H4 (cell line): ENCODE data around the gene CFAP70. TPM values are rescaled to one million over a fixed set of nuclear protein-coding genes. Genes with fewer than 3 reads are reported as not detected.
A peak's percentile ranks its signal among the peaks of the same experiment; 100 is the strongest.
"Not testable (repeated sequence)": the region's sequence is repeated elsewhere in the genome, so short reads cannot be mapped to it uniquely, and the experiment has no call there.

Experiments
- DNase-seq: peaks from one replicate; pipeline ENCODE4 v3.0.0-alpha.2; 2015; ENCODE audit warnings: low spot score
- total RNA-seq: library from RNA; depleted of rRNA; stranded (reverse); fragments of >200 nt; shearing (Covaris generic); gene quantifications from 2 replicates; pipeline ENCODE4 v1.2.3, GENCODE V29; 2014

Gene CFAP70
- total RNA-seq, 1 experiment from 2014 or later = 0.54 TPM

GRCh38 chr10:73339436-73339835 lies 19.2 kb downstream of the CFAP70 start:
- DNase-seq = no peak

GRCh38 chr10:73338801-73339368 lies 19.8 kb downstream of the CFAP70 start:
- no peak for DNase-seq

GRCh38 chr10:73333202-73333601 lies 25.5 kb downstream of the CFAP70 start:
- DNase-seq = no peak

DNA sequence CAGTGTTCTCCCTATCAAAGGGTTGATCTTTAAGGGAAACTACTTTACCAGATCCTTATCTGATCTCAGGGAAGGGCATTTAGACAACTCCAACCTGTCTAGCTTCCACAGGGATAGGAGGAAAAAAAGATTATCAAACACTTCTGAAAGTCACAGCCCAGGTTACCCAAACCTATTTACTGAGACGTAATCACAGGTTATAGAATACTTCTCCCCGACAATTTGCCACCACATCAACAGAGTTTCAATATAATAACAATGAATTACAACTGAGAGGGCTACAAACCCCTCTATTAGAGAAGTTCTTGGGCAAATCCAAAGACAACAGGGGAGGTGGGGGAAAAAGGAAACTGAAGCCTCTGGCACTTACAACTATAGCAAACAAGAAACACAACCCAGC lies 26.3 kb downstream of the CFAP70 start:
- no peak for DNase-seq

GRCh38 chr10:73328523-73328922 lies 30.1 kb downstream of the CFAP70 start:
- DNase-seq = not testable (repeated sequence)

DNA sequence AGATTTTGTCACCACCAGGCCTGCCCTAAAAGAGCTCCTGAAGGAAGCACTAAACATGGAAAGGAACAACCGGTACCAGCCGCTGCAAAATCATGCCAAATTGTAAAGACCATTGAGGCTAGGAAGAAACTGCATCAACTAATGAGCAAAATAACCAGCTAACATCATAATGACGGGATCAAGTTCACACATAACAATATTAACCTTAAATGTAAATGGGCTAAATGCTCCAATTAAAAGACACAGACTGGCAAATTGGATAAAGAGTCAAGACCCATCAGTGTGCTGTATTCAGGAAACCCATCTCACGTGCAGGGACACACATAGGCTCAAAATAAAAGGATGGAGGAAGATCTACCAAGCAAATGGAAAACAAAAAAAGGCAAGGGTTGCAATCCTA lies 33.4 kb downstream of the CFAP70 start:
- not testable (repeated sequence) for DNase-seq

- not testable (repeated sequence) for DNase-seq
These were observed 35.1 kb downstream of the CFAP70 start for GRCh38 chr10:73323582-73323981.

DNA sequence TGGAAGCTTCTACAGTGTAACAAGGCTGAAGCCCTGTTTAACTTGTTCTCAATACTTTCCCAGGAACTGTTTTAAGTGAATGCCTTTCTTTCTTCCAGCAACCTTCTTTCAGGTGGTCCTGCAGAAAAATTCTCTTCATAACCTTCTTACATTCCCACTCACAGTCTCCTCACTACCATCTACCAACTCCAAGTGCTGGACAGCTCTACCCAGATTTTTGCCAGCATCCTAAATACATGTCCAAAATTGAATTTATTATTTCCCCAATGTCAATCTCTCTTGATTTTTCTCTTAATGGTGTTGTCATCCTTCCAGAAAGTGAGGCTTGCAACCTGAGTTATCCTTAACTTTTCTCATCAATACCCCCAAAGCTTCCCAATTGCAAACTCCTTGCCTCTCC lies 48.2 kb downstream of the CFAP70 start:
- DNase-seq = no peak

DNA sequence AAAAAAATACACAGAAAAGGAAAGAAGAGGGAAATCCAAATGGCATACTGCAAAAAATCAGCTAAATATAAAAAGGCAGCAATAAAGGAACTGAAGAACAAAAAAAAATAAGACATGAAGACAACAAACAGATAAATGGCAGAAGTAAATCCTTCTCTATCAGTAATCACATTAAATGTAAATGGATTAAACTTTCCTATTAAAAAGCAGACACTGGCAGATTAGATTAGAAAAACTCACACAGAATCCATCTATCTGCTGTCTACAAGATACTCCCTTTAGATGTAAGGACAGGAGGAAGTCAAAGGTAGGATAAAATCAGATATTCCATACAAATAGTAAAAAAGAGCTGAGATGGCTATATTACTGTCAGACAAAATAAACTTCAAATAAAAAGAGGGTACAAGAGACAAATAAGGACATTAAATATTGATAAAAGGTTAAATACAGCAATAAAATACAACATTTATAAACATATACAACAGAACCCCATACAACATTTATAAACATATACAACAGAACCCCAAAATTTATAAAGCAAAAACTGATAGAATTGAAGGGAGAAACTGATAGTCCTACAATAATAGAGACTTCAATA lies 51.4 kb downstream of the CFAP70 start:
- DNase-seq = no peak

GRCh38 chr10:73306171-73306708 lies 52.4 kb downstream of the CFAP70 start:
- no peak for DNase-seq

DNA sequence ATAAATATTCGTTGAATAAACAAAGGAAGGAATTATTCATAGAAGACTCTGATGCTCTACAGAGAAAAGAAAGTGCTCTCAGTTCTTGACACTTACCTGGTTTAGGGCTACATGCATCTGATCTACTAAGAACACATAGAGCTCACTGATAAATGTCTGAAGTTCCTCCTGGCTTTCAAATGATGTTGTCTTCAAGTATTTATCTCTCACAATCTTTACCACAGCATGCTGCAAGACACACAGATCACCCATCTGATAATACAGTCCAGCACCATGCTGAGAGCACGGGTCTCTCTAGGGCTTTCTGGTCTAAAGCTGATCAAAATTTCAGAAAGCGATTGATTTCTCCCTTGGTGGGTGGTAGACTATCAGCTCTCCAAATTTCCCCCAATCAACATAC lies 61.7 kb downstream of the CFAP70 start:
- DNase-seq = no peak

GRCh38 chr10:73293461-73293860 lies 65.2 kb downstream of the CFAP70 start:
- no peak for DNase-seq

- DNase-seq = no peak
These were observed 68.7 kb downstream of the CFAP70 start for GRCh38 chr10:73289958-73290357.

DNA sequence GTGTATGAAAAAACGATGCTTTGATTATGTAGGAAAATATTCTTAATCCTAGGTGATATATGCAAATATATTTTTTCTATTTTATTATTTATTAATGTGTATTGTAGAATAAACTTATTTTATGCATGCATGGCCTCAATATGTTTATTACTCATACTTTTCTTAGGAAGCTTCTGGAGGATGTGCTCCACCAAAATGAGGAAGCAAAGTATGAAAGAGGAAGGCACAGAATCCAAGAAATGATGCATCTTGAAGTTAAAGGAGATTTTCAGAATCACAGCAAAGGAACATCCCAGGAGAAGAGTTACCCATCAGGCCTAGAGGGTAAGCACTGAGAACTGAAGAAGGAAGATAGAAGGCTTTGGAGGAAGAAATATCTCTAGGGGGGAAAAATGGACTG lies 71.2 kb downstream of the CFAP70 start:
- DNase-seq = no peak

- no peak for DNase-seq
These were observed 77.6 kb downstream of the CFAP70 start for GRCh38 chr10:73281097-73281496.

- no peak for DNase-seq
These were observed 94.2 kb downstream of the CFAP70 start for GRCh38 chr10:73264423-73264822.

DNA sequence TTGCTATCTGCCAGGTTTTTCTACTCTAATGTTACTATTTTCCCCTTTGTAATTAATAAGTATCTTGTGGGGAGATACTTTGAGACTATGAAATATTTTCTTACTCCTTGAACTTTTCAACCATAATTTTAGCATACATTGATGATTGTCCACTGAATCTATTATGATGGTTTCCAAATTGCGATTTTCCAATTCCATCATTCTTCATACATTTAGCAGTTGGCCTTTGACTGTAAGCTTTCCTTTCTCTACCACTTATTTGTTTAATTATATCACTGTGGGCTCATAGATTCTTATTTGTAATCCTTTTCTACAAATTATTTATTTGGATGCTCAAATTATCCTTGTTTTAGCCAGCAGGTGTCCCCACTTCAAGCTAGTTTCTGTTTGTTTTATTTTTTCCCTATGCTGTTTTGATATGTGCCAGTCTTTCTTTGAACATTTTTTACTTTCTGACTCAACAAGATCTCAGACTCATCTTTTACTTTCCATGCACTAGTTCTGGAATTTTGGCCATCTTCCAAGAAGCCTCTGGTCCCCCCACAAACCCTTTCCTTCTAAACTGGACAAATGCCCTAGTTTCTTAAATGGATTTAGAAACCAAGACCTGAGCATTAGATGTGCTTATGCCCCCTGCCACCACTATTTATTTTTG lies 94.8 kb downstream of the CFAP70 start:
- no peak for DNase-seq

DNA sequence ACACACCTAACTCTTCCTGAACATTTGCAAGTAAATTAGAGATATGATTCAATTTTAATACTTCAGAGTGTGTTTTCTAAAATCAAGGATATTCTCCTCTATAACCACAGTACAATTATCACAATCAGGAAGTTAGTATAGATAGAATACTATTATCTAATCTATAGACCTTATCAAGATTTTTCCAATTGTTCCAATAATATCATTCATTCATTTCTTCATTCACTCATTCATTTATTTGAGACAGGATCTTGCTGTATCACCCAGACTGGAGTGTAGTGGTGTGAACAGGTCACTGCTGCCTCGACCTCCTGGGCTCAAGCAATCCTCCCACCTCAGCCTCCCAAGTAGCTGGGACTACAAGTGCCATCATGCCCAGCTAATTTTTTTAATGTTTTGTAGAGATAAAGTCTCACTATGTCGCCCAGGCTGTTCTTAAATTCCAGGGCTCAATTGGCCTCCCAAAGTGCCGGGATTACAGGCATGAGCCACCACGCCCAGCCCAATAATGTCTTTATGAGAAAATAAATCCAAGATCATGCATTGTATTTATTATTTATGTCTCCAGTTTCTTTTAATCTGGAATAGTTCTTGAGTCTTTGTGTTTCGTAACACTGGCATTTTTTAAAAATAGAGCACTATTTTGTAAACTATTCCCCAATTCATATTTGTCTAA lies 95.6 kb downstream of the CFAP70 start:
- DNase-seq = no peak

DNA sequence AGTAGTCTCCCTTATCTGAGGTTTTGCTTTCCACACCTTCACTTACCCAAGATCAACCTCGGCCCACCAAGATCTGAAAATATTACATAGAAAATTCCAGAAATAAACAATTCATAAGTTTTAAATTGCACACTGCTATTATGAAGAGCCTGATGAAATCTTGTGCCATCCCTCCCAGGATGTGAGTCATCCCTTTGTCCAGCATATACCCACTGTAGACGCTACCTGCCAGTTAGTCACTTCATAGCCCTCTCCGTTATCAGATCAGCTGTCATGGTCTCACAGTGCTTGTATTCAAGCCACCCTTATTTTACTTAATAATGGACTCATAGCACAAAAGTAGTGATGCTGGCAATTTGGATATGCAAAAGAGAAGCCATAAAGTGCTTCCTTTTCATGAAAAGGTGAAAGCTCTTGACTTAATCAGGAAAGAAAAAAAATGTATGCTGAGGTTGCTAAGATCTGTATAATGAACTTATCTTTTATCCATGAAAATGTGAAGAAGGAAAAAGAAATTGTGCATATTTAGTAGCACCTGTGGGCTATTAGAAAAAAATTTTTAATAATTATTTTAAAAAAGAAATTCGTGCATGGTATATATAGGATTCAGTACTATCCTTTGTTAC lies 96.4 kb downstream of the CFAP70 start:
- peak; percentile 77 for DNase-seq

DNA sequence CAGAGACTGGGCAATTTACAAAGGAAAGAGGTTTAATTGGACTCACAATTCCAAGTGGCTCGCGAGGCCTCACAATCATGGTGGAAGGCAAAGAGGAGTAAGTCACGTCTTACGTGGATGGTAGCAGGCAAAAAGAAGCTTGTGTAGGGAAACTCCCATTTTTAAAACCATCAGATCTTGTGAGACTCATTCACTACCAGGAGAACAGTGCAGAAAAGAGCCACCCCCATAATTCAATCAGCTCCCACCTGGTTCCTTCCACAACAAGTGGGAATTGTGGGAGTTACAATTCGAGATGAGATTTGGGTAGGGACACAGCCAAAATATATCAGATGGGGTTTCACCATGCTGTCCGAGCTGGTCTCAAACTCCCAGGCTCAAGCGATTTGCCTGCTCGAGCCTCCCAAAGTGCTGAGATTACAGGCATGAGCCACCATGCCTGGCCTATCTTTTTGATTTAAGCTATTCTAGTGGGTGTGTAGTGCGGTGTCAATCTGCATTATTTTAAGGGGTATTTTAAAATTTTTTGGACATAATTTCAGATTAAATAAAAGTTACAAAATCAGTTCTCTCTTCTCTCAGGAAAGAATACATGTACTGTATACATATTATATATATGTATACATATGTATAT lies 97.2 kb downstream of the CFAP70 start:
- no peak for DNase-seq

- DNase-seq = not testable (repeated sequence)
These were observed 100.1 kb downstream of the CFAP70 start for GRCh38 chr10:73258612-73259011.

DNA sequence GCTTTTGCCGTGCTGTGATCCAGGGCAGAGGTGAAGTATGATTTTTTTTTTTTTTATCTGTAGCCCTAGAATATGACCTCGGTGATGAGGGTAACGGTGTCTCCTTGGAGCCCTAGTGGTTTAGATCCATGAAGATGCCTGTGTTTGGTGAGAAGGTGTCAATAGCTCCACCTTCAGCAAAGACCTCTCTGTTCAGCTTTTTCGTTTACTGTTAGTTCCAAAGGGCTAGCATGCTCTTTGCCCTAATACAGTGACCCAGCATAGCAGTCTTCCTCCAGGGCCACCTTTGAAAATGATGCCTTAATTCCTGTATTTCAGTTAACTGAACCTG lies 105.5 kb downstream of the CFAP70 start:
- no peak for DNase-seq
